ENCODE results near the gene PPP1R14B.

GRCh38 chr11:64263021-64263946 is 16.5 kb upstream of the PPP1R14B start:
- no peak for TF ChIP-seq EZH2 (IDR thresholded peaks at IDR 0.05)
- TF ChIP-seq POLR2AphosphoS5 (IDR thresholded peaks at IDR 0.05; ENCODE audit: borderline replicate concordance, low read depth, low read length): no peak
